Neural cell (in vitro differentiated cells): ENCODE data around the gene SYTL3.

ENCODE experiments used
- CTCF ChIP-seq: fragments of 450-650 bp; IDR thresholded peaks from 2 replicates; pipeline ENCODE4 v1.5.1; 2014; ENCODE audit warnings: antibody characterized with exemption, mild to moderate bottlenecking, moderate library complexity; ENCODE audit not compliant: poor library complexity, severe bottlenecking
- EP300 ChIP-seq: fragments of 450-650 bp; conservative IDR thresholded peaks from 2 replicates; pipeline ENCODE4 v1.6.1; 2014; ENCODE audit warnings: antibody characterized with exemption, mild to moderate bottlenecking, moderate library complexity; ENCODE audit not compliant: poor library complexity, severe bottlenecking
- EZH2 ChIP-seq: fragments of 200-600, 300-800 bp; shearing (Covaris generic), sonication (generic); IDR thresholded peaks from 2 replicates; pipeline ENCODE4 v1.6.1; 2014; ENCODE audit warnings: antibody characterized with exemption, low read length, borderline replicate concordance, mild to moderate bottlenecking; ENCODE audit not compliant: insufficient read depth, poor library complexity, severe bottlenecking
- RAD21 ChIP-seq: fragments of 450-650 bp; conservative IDR thresholded peaks from 2 replicates; pipeline ENCODE4 v1.6.1; 2014; ENCODE audit warnings: antibody characterized with exemption, mild to moderate bottlenecking, moderate library complexity

DNA sequence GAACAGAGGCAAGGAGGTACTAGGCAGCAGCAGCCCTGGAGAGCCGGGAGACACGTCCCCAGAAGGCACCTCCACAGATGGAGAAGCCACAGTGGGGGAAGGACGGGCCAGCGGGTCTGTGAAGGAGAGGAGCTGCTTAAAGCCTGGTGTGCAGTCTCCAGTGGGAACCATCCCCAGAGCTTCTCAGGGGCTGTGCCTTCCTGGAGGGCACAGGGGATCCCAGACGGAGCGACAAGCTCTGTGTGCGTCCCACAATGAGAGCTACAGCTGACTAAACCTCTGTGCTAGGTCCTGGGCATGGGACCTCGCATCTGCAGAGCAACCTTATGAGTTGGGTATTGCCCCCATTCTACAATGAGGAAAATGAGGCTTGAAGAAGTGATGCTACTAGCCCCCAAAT lies 118.6 kb downstream of the SYTL3 start:
- TF ChIP-seq EZH2 (no peak), CTCF (no peak), EP300 (no peak), RAD21 (no peak)
